GM18499 (cell line): ENCODE results near the gene INSRR.

Experiments
- ATAC-seq: cut with Tn5 transposase; IDR thresholded peaks from one replicate; pipeline ENCODE4 v1.9.1; 2021; ENCODE audit warnings: moderate number of reproducible peaks; ENCODE audit not compliant: insufficient read depth, unreplicated experiment

The INSRR gene

DNA sequence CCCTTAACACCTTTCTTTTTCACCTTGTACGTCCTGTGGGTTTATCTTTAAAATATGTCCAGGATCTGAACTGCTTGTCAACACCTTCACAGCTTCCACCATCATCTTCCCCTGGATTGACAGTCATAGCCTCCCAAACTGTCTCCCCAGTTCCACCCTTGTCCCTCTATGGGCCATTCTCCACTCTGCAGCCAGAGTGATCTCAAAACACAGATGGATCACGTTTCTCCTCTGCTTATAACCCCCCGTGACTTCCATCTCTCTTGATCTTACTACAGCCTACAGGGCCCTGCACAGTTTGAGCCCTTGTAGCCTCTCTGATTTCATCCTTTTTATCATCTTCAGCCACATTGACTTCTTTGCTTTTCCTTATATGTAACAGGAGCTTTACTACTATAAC is 4.3 kb downstream of the INSRR start:
- no peak for ATAC-seq

- ATAC-seq: no peak
Measured at GRCh38 chr1:156853761-156854160, 5.2 kb downstream of the INSRR start.

DNA sequence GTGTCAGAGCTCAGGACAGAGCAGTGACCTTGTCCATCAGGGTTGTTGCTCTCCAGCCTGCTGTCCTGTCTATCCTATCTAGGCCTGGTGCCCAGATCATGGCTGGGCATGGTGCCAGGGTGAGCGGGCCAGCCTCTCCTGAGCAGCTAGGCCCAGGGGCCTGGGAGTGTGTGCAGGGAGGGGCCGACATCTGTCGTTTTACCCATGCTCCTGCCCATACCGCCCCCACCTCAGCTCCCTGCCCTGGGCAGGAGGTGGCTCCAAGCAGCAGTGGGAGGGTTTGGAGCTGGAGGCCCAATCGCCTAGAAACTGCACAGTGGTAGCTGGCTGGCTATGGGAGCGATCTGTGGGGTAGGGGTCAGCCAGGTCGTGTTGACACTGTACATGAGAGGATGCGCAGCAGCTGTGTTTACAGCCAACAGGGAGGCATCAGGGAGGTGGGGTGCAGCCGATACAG is 6.5 kb downstream of the INSRR start:
- no peak for ATAC-seq

DNA sequence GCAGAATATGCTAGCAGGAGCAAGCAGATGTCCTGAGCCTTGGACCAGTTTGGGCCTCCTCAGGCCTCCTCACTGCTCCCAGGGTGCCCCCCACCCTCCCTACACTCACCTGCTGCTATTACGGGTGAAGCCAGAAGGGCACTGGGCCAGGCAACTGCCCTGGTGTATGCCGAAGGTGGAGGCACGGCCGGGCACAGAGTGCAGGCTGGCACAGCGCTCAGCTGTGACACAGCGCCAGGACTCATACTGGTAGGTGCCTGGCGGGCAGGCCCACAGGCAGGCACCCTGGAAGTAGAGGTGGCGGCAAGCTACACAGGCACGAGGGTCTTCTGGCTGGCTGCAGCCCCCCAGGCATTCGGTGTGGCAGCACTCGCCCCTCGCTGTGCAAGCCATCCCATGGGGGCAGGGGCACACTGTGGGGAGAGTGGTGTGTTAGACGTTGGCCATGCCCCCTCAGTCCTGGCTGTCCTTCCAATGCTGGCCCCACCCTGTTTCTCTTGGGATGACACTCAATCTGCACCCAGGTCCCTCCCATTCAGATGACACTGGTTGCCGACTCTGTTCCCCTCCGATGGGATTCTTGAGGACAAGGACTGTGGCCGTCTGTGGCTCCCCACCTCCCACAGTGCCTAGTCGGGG is 7.0 kb downstream of the INSRR start:
- no peak for ATAC-seq

DNA sequence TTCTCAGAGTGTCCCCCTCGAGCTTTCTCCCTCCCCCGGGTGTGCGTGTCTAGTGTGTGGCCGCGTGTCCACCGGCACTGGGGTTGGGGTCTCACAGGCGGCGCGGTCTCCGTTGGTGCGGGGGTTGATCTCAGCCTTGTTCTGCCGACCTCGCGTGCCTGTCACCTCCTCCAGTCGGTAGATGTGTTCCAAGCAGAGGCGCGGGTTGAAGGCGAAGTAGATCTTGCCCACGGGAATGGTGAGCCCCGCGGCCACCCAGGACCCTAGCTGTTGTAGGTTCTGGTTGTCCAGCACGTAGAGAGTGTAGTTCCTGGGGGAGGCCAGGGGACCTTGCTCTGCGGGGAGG is 9.8 kb downstream of the INSRR start:
- no peak for ATAC-seq

DNA sequence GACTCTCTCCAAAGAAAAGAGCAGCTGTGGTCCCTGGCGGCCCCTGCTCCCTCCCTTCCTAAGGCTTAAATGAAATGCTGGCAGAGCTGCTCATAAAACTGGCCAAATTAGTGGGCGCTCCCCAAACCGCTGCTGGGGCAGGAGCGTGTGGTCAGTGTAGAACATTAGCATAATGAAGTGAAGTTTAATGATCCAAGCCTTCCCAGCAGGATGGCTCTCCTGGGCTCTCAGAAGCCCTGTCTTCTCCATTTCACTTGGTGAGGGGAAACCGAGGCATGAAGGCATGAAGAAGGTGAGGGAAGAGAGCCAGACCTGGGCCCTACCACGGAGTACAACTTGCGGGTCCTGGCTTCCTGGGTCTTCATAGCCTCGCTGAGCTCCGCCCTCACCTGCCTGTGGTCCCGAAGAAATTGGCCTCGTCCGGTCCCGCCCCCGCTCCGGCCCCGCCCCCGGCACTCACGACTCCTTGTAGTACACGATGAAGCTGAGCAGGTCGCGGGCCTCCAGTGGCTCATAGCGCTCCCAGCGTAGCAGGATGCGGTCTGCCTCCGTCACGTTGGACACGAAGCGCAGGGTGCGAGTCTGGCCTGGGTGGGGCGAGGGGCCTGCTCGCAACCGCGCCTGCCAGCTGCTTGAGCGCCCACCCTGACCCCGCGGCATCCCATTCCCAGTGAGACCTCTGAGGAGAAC is 10.3 kb downstream of the INSRR start:
- no peak for ATAC-seq

GRCh38 chr1:156847591-156848460 is 11.1 kb downstream of the INSRR start:
- ATAC-seq: no peak

- no peak for ATAC-seq
Measured at GRCh38 chr1:156846643-156847042, 12.3 kb downstream of the INSRR start.

- ATAC-seq: no peak
Measured at GRCh38 chr1:156845953-156846545, 12.9 kb downstream of the INSRR start.

GRCh38 chr1:156845055-156845952 is 13.6 kb downstream of the INSRR start:
- ATAC-seq: no peak

- no peak for ATAC-seq
Measured at GRCh38 chr1:156844638-156845037, 14.3 kb downstream of the INSRR start.

GRCh38 chr1:156844102-156844501 is 14.8 kb downstream of the INSRR start:
- ATAC-seq: no peak

DNA sequence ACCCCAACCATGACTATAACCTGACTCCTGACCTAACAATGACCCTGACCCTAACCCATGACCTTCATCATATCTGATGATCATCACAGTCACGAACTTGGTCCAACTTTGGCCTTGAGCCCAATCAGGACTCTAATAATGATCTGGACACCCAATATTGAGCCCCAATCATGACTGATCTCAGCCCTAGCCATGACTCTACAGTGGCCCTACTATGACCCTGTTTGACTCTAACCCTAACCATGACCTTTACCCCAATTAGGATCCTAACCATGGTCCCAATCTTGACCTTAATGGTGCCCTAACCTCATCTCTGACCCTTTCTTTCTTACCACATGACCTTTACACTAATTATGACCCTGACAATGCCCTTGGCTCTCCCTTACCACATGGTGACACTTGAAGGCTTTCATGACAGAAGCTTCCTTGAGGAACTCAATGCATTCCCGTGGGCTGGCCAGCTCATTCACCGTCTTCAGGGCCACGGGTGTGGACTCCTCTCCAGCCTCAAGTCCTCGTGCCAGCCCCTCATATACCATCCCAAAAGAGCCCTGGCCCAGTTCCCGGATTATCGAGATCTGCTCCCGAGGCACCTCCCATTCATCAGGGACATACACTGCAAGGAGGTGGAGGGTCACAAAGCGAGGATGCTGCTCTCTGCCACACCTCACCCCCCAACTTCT is 16.2 kb downstream of the INSRR start:
- no peak for ATAC-seq

DNA sequence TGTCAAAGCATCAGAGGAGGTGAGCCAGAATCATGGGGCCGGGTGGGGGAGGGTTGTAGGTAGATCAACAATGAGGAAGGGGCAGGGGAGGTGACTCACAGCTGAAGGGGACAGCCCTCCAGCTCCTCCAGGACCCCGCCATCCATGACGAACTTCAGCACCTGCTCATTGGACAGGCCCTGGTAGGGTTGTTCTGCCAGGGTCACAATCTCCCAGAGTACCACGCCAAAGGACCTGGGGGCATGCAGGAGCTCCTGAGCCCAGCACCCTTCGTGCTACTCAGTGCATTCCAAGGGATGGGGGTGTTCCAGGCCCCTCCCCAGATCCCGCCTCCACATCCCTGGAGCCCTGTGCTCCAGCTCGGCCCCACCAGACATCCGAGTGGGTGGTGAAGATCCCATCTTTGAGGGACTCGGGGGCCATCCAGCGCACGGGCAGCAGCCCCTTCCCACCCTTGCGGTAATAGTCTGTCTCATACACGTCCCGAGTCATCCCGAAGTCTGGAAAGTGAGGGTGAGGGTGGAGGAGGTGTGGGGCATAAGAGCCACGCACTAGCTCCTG is 17.5 kb downstream of the INSRR start:
- no peak for ATAC-seq

- no peak for ATAC-seq
Measured at GRCh38 chr1:156840898-156841279, 18.0 kb downstream of the INSRR start.

DNA sequence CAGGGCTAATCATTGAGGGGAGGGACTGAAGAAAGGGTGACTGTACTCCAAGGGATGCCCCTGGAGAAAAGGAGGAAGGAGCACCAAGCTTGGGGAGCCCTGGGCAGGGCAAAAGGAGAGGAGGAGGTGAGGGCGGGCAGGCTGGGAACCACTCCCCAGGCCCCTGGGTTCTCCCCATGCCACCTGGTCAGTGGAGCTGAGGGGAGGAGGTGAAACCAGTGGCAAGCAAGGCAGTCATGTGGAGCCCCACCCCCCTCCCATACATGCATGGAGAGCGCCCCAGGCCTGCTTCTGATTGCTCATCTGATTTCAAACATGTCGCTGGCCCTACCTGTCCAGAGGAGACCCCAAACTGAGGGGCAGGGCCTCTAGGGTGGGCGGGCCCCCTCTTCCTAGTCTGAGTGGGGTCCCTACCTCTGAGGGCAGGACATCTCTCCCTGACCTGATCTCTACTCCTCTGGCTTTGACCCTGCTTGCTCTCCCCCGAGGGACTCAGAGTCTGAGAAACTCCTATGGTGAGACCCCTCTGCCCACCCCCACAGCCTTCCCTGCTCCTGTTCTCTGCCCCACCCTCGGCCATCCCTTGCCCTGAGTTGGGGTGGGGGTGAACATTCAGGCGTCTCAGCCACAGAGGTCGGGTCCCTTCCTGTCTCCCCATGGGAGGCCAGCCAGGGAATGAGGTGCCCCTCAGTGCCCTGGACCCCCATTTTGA is 18.6 kb downstream of the INSRR start:
- no peak for ATAC-seq

GRCh38 chr1:156839426-156840109 is 19.3 kb downstream of the INSRR start:
- no peak for ATAC-seq

DNA sequence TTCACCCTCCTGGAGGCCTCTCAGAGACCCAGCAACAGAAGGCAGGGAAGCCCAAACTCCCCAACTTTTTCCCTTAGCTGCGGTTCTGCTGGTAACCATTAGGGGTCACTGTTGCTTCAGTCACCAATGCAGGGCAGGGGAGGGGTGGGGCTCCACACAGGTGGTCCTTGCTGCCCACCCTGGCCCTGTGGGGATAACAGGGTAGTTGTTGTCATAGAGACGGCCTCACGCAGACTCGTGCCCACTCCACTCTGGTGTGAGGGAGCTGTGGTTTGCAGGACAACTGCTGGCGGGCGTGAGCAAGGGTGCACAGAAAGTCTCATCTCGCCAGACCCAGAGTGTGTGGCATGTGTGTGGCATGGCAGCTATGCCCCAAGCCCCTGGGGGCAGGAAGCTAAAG is 19.9 kb downstream of the INSRR start:
- ATAC-seq: no peak
